A549 (cell line): Measurements from ENCODE around the gene ZNF804B. TPM values are rescaled to one million over a fixed set of nuclear protein-coding genes. Genes with fewer than 3 reads are reported as not detected.

Experiments
- ATAC-seq, 2 experiments: fragments of 200-7000 bp in 1 of 2; fragments of >200 bp in 1 of 2; cut with Nextera tagmentation in 1 of 2; cut with Tn5 transposase in 1 of 2; 3 replicates each; pipeline versions ENCODE4 v1.8.0 to v1.9.1; 2018 to 2020; ENCODE audit warnings: mild to moderate bottlenecking in 1 of 2, moderate library complexity in 1 of 2
- CTCF ChIA-PET: fragments of 300-600 bp; sonication (Branson Sonifier 250); formaldehyde crosslinking; extraction: SDS; loops from one replicate; lab custom pipeline; 2021; ENCODE audit warnings: antibody characterized with exemption, inconsistent platforms; lab: Yijun Ruan, JAX
- POLR2A ChIA-PET: fragments of 350-600 bp; formaldehyde crosslinking; extraction: SDS; loops from one replicate; lab custom pipeline; 2021; ENCODE audit warnings: antibody characterized with exemption, inconsistent platforms; lab: Yijun Ruan, JAX
- DNase-seq, 2 experiments: peaks; one replicate each; pipeline versions ENCODE4 v3.0.0 to v3.0.0-alpha.2; 2011 to 2016; ENCODE audit warnings: low read depth in 1 of 2, low spot score in 1 of 2
- FAIRE-seq: peaks from 2 replicates; lab custom pipeline; 2011; peaks lifted over from hg19 to GRCh38; lab: Jason Lieb, UNC
- H3K27ac ChIP-seq, 2 experiments: fragments of >200 bp; sonication (Bioruptor Twin); formaldehyde crosslinking; 3 replicates each; pipeline ENCODE4 v1.5.1; 2016 to 2017
- H3K4me1 ChIP-seq: fragments of >200 bp; sonication (Bioruptor Twin); formaldehyde crosslinking; 3 replicates; pipeline ENCODE4 v1.6.1; 2016
- H3K4me2 ChIP-seq: fragments of >200 bp; sonication (Bioruptor Twin); formaldehyde crosslinking; 3 replicates; pipeline ENCODE4 v1.6.1; 2016
- H3K4me3 ChIP-seq: fragments of >200 bp; sonication (Bioruptor Twin); formaldehyde crosslinking; 3 replicates; pipeline ENCODE4 v1.5.1; 2016
- H3K9me3 ChIP-seq: fragments of >200 bp; sonication (Bioruptor Twin); formaldehyde crosslinking; 3 replicates; pipeline ENCODE4 v1.6.1; 2016
- BHLHE40 ChIP-seq: IDR thresholded peaks from 2 replicates; pipeline ENCODE4 v1.6.1; 2012; ENCODE audit warnings: low read depth, low read length, inconsistent platforms
- CHD2 ChIP-seq: fragments of 150-350 bp; IDR thresholded peaks from 2 replicates; pipeline ENCODE4 v1.6.1; 2014; ENCODE audit warnings: low read length; ENCODE audit not compliant: partially characterized antibody
- CHD4 ChIP-seq: fragments of 200-600 bp; sonication (generic); IDR thresholded peaks from 2 replicates; pipeline ENCODE4 v1.6.1; 2016; ENCODE audit warnings: antibody characterized with exemption, mild to moderate bottlenecking, borderline replicate concordance
- EHF ChIP-seq: fragments of 250-450 bp; sonication (Bioruptor Pico); IDR thresholded peaks from 2 replicates; pipeline ENCODE4 v1.5.0; 2020; ENCODE audit warnings: mild to moderate bottlenecking
- EHMT2 ChIP-seq: fragments of 200-600 bp; sonication (generic); IDR thresholded peaks from 2 replicates; pipeline ENCODE4 v1.6.1; 2016; ENCODE audit warnings: antibody characterized with exemption, low read depth, mild to moderate bottlenecking, moderate library complexity
- EP300 ChIP-seq, 2 experiments: fragments of >200 bp; sonication (Bioruptor Twin); formaldehyde crosslinking; IDR thresholded peaks; 2 replicates in 1 of 2; 3 replicates in 1 of 2; pipeline ENCODE4 v1.6.1; 2016 to 2017
- ESRRA ChIP-seq: fragments of 150-350 bp; IDR thresholded peaks from 2 replicates; pipeline ENCODE4 v1.6.1; 2014; ENCODE audit warnings: mild to moderate bottlenecking, low read length, borderline replicate concordance
- FOSL2 ChIP-seq, 2 experiments: fragments of 450-650 bp in 1 of 2; fragments of >200 bp in 1 of 2; sonication (Bioruptor Twin) in 1 of 2; formaldehyde crosslinking; IDR thresholded peaks; 2 replicates each; pipeline versions ENCODE4 v1.5.0 to v1.6.1; 2016 to 2020; ENCODE audit warnings: mild to moderate bottlenecking in 1 of 2, moderate library complexity in 1 of 2
- FOXS1 ChIP-seq: fragments of 250-450 bp; sonication (Bioruptor Pico); IDR thresholded peaks from 2 replicates; pipeline ENCODE4 v1.5.0; 2020; ENCODE audit warnings: mild to moderate bottlenecking, moderate library complexity
- GATA3 ChIP-seq: IDR thresholded peaks from 2 replicates; pipeline ENCODE4 v1.6.1; 2012; ENCODE audit warnings: borderline replicate concordance
- HEYL ChIP-seq: fragments of 250-450 bp; sonication (Bioruptor Pico); IDR thresholded peaks from 2 replicates; pipeline ENCODE4 v1.8.0; 2021; ENCODE audit warnings: mild to moderate bottlenecking, moderate library complexity
- HOXA7 ChIP-seq: fragments of 250-450 bp; sonication (Bioruptor Pico); IDR thresholded peaks from 2 replicates; pipeline ENCODE4 v1.5.0; 2020; ENCODE audit warnings: mild to moderate bottlenecking, moderate library complexity
- HOXB13 ChIP-seq: fragments of 250-450 bp; sonication (Bioruptor Pico); IDR thresholded peaks from 2 replicates; pipeline ENCODE4 v1.5.0; 2020; ENCODE audit warnings: low read depth, mild to moderate bottlenecking, moderate library complexity
- HOXB5 ChIP-seq: fragments of 250-450 bp; sonication (Bioruptor Pico); IDR thresholded peaks from 2 replicates; pipeline ENCODE4 v1.5.0; 2020; ENCODE audit warnings: mild to moderate bottlenecking, moderate library complexity
- KDM1A ChIP-seq: fragments of 200-600 bp; sonication (generic); IDR thresholded peaks from 2 replicates; pipeline ENCODE4 v1.6.1; 2016; ENCODE audit warnings: low read depth, mild to moderate bottlenecking
- MAZ ChIP-seq: fragments of 150-350 bp; IDR thresholded peaks from 2 replicates; pipeline ENCODE4 v1.6.1; 2014; ENCODE audit warnings: antibody characterized with exemption, low read depth, low read length, borderline replicate concordance
- NR3C1 ChIP-seq: fragments of >200 bp; sonication (Bioruptor Twin); formaldehyde crosslinking; IDR thresholded peaks from 3 replicates; pipeline ENCODE4 v1.6.1; 2017
- POLR2A ChIP-seq: IDR thresholded peaks from 2 replicates; pipeline ENCODE4 v1.6.1; 2012; ENCODE audit warnings: mild to moderate bottlenecking, low read length
- POLR2AphosphoS2 ChIP-seq: conservative IDR thresholded peaks from 2 replicates; pipeline ENCODE4 v1.6.1; 2012; ENCODE audit warnings: low read length, improper control_type of control experiment, inconsistent platforms
- RARB ChIP-seq: fragments of 250-450 bp; sonication (Bioruptor Pico); IDR thresholded peaks from 2 replicates; pipeline ENCODE4 v1.8.0; 2021; ENCODE audit warnings: mild to moderate bottlenecking, moderate library complexity
- RNF2 ChIP-seq: fragments of 200-600 bp; sonication (generic); IDR thresholded peaks from 2 replicates; pipeline ENCODE4 v1.6.1; 2016; ENCODE audit warnings: low read depth, mild to moderate bottlenecking, antibody characterized with exemption, moderate library complexity, borderline replicate concordance
- TFCP2L1 ChIP-seq: fragments of 250-450 bp; sonication (Bioruptor Pico); IDR thresholded peaks from 2 replicates; pipeline ENCODE4 v1.5.0; 2021; ENCODE audit warnings: mild to moderate bottlenecking
- WGBS: methylation state at CpG from one replicate; pipeline ENCODE4 v1.1.6; 2017; ENCODE audit errors: missing lambda C conversion rate; 5-methylcytosine and 5-hydroxymethylcytosine counted together
- polyA plus RNA-seq, 4 experiments: library from polyadenylated mRNA; depleted of rRNA in 3 of 4; stranded (reverse); fragments of >200 nt; fragmentation: RNase III in 1 of 4; extraction: RNeasy Plus Mini Kit Qiagen cat#74134 plus additional on column Dnase treatment in 1 of 4; gene quantifications; 2 replicates in 3 of 4; 3 replicates in 1 of 4; pipeline ENCODE4 v1.2.3, GENCODE V29; 2011 to 2017
- TF ChIP-seq, protein P1 (sequence below): fragments of >200 bp; sonication (Bioruptor Twin); formaldehyde crosslinking; IDR thresholded peaks from 3 replicates; pipeline ENCODE4 v1.5.1; 2016
- TF ChIP-seq, protein P2 (sequence below): fragments of 250-450 bp; sonication (Bioruptor Pico); IDR thresholded peaks from 2 replicates; pipeline ENCODE4 v1.5.0; 2020; ENCODE audit warnings: low read depth, mild to moderate bottlenecking, moderate library complexity

Gene ZNF804B
- polyA plus RNA-seq, 2 of the 4 experiments (the other 2 are of a cell fraction): not detected

DNA sequence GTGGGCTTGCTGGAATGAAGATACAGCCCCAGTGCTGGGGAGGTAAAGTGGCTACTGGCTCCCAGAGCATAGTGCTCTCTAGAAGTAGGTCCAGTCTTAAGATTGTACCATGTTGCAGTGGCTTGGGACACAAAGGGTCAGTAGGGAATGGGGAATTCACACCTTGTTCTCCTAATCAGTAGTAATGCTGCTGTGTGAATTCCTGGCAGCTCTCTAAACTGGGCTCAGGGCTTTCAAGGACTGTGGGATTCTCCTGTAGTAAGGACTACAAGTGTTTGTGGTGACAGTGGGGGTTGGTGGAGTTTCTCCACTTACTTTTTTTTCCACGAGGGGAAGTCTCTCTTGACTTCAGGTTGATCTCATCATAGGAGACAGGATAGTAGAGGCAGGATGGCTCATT is 262.2 kb downstream of the ZNF804B start:
- FAIRE-seq (no peak), ATAC-seq (no peak), DNase-seq (no peak)
- no peak overlapping the region for H3K4me3 ChIP-seq
- TF ChIP-seq, protein P1, sequence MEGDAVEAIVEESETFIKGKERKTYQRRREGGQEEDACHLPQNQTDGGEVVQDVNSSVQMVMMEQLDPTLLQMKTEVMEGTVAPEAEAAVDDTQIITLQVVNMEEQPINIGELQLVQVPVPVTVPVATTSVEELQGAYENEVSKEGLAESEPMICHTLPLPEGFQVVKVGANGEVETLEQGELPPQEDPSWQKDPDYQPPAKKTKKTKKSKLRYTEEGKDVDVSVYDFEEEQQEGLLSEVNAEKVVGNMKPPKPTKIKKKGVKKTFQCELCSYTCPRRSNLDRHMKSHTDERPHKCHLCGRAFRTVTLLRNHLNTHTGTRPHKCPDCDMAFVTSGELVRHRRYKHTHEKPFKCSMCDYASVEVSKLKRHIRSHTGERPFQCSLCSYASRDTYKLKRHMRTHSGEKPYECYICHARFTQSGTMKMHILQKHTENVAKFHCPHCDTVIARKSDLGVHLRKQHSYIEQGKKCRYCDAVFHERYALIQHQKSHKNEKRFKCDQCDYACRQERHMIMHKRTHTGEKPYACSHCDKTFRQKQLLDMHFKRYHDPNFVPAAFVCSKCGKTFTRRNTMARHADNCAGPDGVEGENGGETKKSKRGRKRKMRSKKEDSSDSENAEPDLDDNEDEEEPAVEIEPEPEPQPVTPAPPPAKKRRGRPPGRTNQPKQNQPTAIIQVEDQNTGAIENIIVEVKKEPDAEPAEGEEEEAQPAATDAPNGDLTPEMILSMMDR: no peak
- no peak for TF ChIP-seq CHD2
- no peak for TF ChIP-seq RNF2
- TF ChIP-seq RARB (CRISPR knock-in tag): no peak
- no peak for TF ChIP-seq MAZ
- no peak for TF ChIP-seq HOXB13 (CRISPR knock-in tag)
- no peak for TF ChIP-seq POLR2AphosphoS2
- TF ChIP-seq EHF (CRISPR knock-in tag): no peak
- TF ChIP-seq HOXA7: no peak
- TF ChIP-seq BHLHE40: no peak
- TF ChIP-seq, protein P2, sequence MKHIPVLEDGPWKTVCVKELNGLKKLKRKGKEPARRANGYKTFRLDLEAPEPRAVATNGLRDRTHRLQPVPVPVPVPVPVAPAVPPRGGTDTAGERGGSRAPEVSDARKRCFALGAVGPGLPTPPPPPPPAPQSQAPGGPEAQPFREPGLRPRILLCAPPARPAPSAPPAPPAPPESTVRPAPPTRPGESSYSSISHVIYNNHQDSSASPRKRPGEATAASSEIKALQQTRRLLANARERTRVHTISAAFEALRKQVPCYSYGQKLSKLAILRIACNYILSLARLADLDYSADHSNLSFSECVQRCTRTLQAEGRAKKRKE (CRISPR knock-in tag): no peak
- TF ChIP-seq POLR2A: no peak
- no peak for TF ChIP-seq NR3C1
- TF ChIP-seq CHD4: no peak
- TF ChIP-seq EHMT2: no peak
- CTCF ChIA-PET: no interaction called here
- 0% methylated on average over 1 of the region's 1 CpG for WGBS
- no peaks in the 10 kb centered on the region for H3K4me1 ChIP-seq
- POLR2A ChIA-PET: no interaction called here
- H3K4me2 ChIP-seq: no peak overlapping the region
- no peak overlapping the region for H3K27ac ChIP-seq
- no peaks in the 10 kb centered on the region for H3K9me3 ChIP-seq

DNA sequence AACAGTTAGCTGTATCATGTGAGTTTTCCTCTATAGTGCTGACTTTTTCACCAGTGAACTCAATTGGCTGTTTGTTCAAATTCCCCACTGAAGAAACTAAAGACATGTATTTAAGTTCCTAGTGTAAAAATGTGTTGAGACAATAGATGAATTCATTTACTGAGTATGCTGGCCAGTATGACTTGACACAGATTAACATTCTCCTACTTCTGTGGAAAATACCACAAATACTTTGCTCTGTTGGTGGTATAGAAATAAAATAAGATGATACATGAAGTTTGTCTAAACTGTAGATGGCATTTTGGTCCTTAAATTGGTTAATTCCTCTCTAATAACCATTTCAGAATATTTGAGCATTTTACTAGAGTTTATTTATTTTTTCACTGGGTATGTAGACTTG is 263.7 kb downstream of the ZNF804B start:
- Histone ChIP-seq H3K27ac (no peak overlapping the region), H3K4me2 (no peak overlapping the region), H3K4me3 (no peak overlapping the region), H3K9me3 (no peaks in the 10 kb centered on the region), H3K4me1 (no peaks in the 10 kb centered on the region)
- CTCF ChIA-PET: no interaction called here
- FAIRE-seq (no peak), ATAC-seq (no peak), DNase-seq (no peak)
- TF ChIP-seq ESRRA (no peak), POLR2A (no peak), KDM1A (no peak), FOSL2 (IDR thresholded peaks at IDR 0.05) (no peak), FOSL2 (CRISPR knock-in tag; IDR thresholded peaks at IDR 0.05) (no peak), FOXS1 (CRISPR knock-in tag) (no peak)
- TF ChIP-seq, protein P2 (CRISPR knock-in tag): no peak
- POLR2A ChIA-PET: no interaction called here

DNA sequence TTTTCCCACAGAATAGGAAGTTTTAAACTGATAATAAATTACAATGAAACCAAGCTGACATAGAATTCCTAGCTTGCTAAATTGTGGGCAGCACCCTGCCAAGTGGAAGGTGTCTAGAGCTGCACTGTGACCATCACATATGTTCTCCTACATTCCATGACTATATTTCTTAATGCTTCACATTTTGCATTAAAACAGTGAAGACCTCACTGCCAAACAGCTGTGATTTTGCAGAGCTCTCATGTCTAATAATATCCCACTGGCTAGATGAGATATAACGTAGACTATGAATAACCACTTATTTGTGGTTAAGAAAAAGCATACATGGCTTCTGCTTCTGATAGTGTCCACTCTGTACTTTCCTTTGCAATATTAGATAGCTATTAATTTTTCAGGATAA is 264.4 kb downstream of the ZNF804B start:
- Histone ChIP-seq H3K27ac (no peak overlapping the region), H3K4me2 (no peak overlapping the region), H3K4me3 (no peak overlapping the region), H3K4me1 (no peaks in the 10 kb centered on the region), H3K9me3 (no peaks in the 10 kb centered on the region)
- ATAC-seq (no peak), FAIRE-seq (no peak), DNase-seq (no peak)
- TF ChIP-seq TFCP2L1 (CRISPR knock-in tag) (no peak), CHD4 (no peak), EP300 (IDR thresholded peaks at IDR 0.05) (no peak), HOXB5 (CRISPR knock-in tag) (no peak), GATA3 (no peak), HEYL (CRISPR knock-in tag) (no peak)
- 0% methylated on average over 1 of the region's 1 CpG for WGBS
- CTCF ChIA-PET: interaction anchor here (0.7 kb wide), 1 partner anchor 19 kb away, joined by 3 read pairs; no protein-coding TSS in a partner anchor
- POLR2A ChIA-PET: no interaction called here
